Endometrial microvascular endothelial cells (primary cell): ENCODE measurements around the gene BRICD5. TPM values are rescaled to one million over a fixed set of nuclear protein-coding genes. Genes with fewer than 3 reads are reported as not detected.
"Not testable (repeated sequence)": the region's sequence is repeated elsewhere in the genome, so short reads cannot be mapped to it uniquely, and the experiment has no call there.

Source experiments
- in situ Hi-C: cut with HindIII; loops from 2 replicates; pipeline ENCODE4 v1.10.0; 2017; ENCODE audit warnings: low sequenced_read_pairs, low pct_unique_long_range_greater_than_20kb; ENCODE audit errors: inconsistent ontology term
- total RNA-seq: library from RNA; depleted of rRNA; stranded (reverse); fragments of >200 nt; gene quantifications from one replicate; pipeline ENCODE4 v1.2.3, GENCODE V29; 2015; ENCODE audit errors: inconsistent ontology term

BRICD5 gene
- total RNA-seq: 1.9 TPM

DNA sequence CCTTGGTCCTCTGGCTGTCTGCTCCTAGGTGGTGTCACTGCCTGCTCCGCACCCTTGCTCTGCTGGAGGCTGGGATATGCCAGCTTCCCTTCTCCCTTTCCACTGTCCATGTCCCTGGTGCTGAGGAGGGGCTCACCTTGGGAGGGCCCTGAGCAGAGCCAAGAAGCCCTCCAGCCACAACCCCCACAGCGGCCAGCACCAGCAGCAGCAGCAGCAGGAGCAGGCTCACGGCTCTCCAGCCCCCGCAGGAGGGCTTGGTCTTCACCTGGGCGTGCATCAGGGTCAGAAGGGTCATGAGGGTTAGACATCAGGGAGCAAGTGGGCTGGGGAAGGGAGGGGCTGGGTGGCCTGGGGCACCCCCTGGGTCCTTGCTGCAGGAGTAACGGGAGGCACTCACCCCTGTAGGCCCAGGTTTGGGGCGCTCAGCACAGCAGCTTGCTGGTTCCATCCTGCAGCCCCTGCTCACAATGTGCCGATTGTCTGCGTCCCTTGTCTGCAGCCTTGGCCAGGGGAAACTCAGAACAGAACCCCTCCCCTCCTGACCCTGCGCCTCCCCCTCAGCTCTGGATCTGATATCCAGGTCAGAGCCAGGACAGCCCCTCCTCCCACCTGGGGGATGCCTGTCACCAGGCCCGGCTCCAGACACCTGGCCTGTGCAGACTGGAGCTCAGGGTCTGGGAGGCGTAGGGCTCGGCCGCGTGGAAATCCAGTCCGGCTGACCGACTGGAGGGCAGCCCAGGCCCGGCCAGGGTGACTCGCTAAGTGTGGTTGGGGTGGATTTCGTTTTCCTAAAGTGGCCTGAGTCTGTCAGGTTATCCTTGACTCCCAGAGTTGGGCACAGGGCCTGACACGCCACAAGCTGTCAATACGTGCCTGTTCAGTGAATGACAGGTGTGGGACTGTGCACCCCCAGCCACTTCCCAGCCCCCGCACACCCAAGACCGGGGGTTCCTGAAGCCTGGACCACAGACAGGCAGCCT lies at the start of gene BRICD5:
Gene BRICD5 (minus strand): TSS at position 478 of the 980 bp plus-strand sequence. CDS start 30 bp downstream, at position 448.
- in situ Hi-C loops: no loop called here

GRCh38 chr16:2260250-2260649 lies 49.6 kb upstream of the BRICD5 start:
- in situ Hi-C loops: no loop called here

- in situ Hi-C loops: not testable (repeated sequence)
Observed at GRCh38 chr16:2258530-2258929, 47.9 kb upstream of the BRICD5 start.

GRCh38 chr16:2257726-2258125 lies 47.1 kb upstream of the BRICD5 start:
- in situ Hi-C loops: no loop called here

- in situ Hi-C loops: no loop called here
Observed at GRCh38 chr16:2256531-2257140, 46.0 kb upstream of the BRICD5 start.

- in situ Hi-C loops: no loop called here
Observed at GRCh38 chr16:2253293-2253692, 42.6 kb upstream of the BRICD5 start.

DNA sequence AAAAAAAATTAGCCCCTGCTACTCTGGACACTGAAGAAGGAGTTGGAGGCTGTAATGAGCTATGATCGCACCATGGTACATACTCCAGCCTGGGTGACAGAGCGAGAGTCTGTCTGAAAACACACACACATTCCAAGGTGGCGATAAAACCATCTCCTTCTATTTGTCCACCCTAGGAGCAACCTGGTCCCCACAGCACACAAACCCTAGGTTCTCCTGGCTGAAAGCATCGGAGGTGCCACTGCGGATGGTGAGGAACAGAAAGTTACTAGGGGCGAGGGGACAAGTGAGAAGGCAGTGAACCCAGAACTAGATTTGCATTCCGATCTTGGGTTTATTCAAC lies 42.1 kb upstream of the BRICD5 start:
- in situ Hi-C loops: no loop called here

- in situ Hi-C loops: no loop called here
Observed at GRCh38 chr16:2251296-2252111, 40.8 kb upstream of the BRICD5 start, which contains the start of gene ECI1. Gene ECI1 (minus strand): TSS chr16:2251587. CDS start chr16:2251566, 21 bp downstream.

DNA sequence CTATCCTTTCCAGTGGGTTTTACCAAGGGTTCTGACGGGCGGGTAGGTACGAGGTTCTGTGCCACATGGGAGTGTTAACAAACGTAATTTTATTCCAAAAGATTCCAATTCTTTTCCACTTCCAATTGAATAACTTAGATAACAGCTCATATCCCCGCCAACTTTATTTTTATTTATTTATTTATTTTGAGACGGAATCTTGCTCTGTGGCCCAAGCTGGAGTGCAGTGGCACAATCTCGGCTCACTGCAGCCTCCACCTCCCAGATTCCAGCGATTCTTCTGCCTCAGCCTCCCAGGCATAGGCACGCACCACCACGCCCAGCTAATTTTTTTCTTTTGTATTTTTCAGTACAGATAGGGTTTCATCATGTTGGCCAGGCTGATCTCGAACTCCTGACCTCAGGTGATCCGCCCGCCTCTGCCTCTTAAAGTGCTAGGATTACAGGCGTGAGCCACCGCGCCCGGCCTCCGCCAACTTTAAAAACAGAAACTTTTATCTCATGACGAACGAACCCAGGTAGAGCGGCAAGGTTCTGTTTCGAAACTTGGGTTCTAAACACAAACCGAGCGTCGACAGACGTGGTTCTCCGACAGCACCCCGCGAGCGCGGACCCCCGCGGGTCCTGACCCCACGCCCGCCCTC lies 40.1 kb upstream of the BRICD5 start:
- in situ Hi-C loops: no loop called here

DNA sequence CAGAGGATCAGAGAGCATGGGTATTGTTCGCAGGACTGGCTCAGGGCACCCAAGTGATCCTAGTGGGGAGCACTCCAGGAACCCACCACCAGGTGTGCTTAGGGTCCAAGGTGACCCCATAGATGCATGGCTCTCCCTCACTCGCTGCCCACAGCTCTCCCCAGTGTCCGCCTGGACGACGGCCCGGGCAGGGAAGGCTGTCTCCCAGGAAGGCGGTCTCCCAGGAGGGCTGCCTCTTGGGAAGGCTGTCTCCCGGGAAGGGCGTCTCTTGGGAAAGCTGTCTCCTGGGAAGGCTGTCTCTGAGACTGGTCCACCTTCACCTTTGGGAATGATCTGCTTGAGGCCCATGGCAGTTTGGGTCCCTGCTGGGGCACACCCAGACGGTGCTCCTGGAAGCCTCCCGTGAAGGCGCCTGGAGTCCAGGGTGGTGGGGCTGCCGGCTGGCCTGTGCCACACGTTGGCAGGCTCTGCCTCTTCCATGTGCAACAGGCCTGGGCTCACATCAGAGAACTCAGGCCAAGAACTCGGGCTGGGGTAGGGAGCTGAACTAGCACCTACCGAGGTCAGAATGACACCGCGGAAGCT lies 35.7 kb upstream of the BRICD5 start:
- in situ Hi-C loops: no loop called here

DNA sequence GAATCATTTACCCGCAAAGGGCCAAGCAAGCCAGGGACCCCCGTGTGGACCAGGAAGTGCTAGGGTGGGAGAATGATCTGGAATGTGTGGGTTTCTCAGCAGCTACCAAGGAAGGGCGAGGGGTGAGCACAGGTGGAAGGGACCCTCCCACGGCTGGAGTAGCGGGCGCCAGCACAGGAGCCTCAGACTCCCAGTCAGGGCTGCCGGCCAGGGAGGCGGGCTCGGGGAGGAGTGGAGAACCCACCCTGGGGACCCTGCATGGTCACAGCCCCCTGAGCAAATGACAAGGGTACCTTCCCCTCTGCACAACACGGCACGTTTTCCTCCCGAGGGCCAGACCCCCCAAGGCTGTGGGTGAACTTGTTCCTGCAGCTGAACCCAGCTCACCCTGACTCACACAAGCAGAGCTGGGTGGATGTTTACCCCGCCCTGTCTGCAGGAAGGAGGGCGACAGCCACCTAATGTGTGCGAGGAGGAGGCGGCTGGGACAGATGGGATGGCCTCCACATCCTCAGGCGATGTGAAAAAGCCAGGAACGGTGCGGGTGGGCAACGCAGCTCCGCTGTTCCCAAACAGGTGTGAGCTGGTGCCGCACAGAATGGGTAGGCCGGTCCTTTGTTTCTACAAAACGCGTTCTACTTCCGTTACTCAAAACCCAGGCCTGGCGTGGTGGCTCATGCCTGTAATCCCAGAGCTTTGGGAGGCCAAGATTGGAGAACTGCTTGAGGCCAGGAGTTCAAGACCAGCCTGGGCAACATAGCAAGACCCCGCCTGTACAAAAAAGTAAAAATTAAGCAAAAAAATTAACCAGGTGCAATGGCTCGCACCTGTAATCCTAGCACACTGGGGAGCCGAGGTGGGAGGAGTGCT lies 34.5 kb upstream of the BRICD5 start:
- in situ Hi-C loops: no loop called here

- in situ Hi-C loops: no loop called here
Observed at GRCh38 chr16:2244301-2244700, 33.6 kb upstream of the BRICD5 start.

DNA sequence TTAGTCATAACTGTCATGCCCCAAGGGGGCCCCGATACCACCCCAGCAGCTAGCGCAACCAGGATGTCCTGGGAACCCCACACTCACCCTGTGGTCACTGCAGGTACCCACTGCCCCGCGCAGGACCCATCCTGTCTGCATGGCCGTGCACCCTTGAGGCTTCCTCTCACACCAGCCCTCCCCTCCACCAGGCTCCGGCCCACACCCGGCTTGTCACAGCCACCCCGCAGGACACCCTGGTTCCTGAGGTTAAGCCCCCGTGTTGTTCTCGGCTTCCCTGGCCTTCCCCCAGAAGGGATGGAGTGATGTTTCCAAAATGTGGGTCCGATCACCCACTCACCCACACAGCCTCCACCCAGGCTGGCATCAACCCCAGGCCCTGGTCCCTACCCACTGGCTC lies 33.1 kb upstream of the BRICD5 start:
- in situ Hi-C loops: no loop called here

DNA sequence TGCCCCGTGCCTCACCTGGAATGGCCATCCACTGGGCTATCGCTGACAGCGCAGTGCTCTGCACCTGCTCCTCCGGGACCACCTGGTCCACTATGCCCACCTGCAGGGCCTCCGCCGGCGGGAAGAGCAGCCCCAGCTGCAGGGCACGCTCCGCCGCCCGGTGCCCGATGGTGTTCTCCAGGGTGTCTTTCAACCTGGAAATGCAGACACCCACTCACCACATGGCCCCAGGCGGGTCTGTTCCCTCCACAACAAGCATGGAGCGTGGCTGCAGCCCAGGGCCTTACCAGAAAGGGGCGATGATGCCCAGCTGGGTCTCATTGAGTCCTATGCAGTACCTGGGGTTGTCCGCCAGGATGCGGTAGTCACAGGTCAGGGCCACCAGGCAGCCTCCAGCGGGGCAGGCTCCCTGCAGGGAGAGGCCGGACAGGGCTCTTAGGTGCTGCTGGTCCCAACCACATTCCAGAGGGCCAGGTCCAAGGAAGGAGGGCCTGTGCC lies 32.4 kb upstream of the BRICD5 start:
- in situ Hi-C loops: no loop called here

GRCh38 chr16:2242598-2242997 lies 31.9 kb upstream of the BRICD5 start:
- in situ Hi-C loops: no loop called here

DNA sequence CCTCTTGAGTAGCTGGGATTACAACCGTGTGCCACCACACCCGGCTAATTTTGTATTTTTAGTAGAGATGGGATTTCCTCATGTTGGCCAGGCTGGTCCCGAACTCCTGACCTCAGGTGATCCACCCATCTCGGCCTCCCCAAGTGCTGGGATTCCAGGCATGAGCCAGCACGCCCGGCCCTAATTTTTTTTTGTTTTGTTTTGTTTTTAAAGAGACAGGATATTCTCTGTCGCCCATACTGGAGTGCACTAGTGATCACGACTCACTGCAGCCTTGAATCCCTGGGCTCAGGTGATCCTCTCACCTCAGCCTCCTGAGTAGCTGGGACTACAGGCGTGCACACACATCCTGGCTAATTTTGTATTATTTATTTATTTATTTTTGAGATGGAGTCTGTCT lies 29.7 kb upstream of the BRICD5 start:
- in situ Hi-C loops: not testable (repeated sequence)

- in situ Hi-C loops: no loop called here
Observed at GRCh38 chr16:2238838-2239675, 28.4 kb upstream of the BRICD5 start.
